Stimulated activated CD8-positive, alpha-beta memory T cell treated with anti-CD3 and anti-CD28 coated beads, Interleukin-2, amount 100 ng/mL, for 48 hours (primary cell): ENCODE measurements around the gene ANKIB1.
A peak's percentile ranks its signal among the peaks of the same experiment; 100 is the strongest.
"Not testable (repeated sequence)": the region's sequence is repeated elsewhere in the genome, so short reads cannot be mapped to it uniquely, and the experiment has no call there.

ENCODE experiments used
- DNase-seq, 2 donors: peaks; one replicate each; pipeline ENCODE4 v3.0.0-alpha.2; 2020; ENCODE audit warnings: low read depth in 2 of 2

Gene ANKIB1

DNA sequence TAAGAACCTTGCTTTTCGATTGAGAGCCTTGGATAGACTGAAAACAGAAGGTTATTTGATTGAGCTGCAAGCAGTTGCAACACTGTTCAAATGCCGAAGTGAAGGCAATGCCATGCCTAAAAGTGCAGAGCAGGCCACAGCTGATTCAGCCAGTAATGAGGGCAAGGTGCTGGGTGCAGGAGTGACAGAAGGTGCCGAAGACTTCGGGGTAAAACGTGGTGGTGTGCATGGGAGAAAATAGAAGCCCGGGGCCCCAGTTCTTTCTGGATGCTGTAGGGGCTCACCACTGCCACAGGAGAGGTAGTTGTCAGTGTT is 157.9 kb downstream of the ANKIB1 start:
- no peak for DNase-seq

DNA sequence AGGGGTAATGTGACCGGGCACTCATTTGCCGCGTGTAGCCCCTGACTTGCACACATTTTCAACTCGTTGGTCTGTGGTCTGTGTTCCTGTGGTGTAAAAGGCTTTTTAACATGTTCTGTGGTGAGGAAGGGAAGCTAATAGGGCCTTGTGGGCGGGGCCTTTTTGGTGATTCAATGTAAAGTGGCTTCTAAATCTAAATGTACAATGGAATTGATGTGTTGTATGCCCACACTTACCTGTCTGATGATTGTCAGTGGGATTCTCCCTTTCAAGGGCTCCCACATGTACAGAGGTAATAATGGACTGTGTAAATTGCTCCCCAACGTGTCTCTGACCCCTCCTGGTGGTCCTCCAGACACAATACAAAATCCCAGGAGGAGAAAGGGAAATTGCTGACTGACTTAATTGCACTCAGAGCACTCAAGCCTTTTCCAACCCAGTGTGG is 158.4 kb downstream of the ANKIB1 start:
- DNase-seq: peak; percentile 17 to 40

DNA sequence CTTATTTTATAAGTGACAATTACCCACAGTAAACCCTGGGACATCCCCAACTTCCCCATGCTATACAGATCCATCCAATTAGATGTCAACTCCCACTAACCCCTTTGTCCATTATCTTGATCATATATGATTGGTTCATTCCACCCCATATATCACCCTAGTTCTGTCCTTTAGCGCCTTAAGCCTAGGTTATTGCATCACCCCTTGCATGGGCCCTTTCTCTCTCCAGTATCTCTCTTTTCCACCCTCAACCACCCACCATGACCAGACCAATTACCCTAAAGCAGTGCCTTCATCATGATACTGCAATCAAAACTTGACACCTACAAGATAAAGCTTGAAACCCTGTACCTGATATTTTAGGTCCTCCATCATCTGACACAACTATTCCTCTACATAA is 163.6 kb downstream of the ANKIB1 start:
- no peak for DNase-seq

DNA sequence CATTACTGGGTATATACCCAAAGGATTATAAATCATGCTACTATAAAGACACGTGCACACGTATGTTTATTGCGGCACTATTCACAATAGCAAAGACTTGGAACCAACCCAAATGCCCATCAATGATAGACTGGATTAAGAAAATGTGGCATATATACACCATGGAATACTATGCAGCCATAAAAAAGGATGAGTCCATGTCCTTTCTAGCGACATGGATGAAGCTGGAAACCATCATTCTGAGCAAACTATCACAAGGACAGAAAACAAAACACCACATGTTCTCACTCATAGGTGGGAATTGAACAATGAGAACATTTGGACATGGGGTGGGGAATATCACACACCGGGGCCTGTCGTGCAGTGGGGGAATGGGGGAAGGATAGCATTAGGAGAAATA is 164.4 kb downstream of the ANKIB1 start:
- not testable (repeated sequence) for DNase-seq

DNA sequence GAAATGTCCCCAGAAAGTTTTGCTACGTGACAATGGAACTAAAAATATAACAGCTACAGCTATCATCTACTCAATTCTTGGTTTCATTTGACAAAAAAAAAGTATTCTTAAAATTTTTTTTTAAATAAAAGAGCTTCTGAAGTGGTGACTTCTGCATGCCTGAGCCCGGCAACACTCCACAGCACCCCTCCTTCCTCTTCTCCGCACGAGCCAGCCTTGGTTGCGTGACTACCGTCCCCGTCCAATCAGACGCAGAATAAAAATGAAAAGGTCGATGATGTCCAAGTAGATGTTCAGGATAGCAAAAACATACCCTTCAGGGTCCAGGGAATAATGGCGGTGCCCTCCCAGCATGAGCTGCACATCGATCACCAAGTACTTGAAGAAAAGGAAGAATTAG is 167.0 kb downstream of the ANKIB1 start:
- DNase-seq: no peak

DNA sequence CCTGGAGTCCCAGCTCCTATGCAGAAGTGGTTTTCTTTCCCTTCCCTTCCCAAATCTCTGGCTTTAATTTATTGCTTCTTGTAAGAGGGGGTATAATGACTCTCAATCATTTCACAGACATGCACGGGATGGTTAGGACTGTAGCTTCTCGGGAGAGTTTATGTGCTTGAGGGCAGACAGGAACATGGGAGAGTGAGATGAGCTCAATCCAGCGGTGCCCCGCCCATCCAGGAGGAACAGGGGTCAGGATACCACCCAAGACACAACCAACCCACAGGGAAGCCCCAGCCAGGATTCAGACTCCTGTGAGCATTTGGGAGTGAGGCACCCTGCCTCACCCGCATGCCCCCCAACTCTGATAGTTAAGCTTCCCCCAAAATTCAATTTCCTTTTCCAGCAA is 167.8 kb downstream of the ANKIB1 start:
- no peak for DNase-seq

DNA sequence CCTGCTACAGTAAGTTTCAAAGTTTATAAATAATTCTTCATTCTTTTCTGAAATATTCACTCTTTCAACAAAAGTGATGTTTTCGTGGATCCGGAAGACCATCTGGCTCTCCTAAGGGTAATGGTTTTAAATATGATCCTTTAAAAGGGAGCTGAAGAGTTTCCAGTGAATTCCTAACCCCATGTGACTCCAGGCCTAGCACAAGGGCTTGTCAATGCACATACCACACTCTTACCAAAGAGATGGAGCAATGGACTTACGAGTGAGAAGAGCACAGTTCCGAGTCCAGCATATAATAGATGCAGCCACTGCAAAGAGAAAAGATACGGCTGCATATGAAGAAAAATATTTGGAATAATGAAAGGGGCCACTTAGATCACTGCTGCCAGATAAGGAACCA is 169.5 kb downstream of the ANKIB1 start:
- DNase-seq: no peak

DNA sequence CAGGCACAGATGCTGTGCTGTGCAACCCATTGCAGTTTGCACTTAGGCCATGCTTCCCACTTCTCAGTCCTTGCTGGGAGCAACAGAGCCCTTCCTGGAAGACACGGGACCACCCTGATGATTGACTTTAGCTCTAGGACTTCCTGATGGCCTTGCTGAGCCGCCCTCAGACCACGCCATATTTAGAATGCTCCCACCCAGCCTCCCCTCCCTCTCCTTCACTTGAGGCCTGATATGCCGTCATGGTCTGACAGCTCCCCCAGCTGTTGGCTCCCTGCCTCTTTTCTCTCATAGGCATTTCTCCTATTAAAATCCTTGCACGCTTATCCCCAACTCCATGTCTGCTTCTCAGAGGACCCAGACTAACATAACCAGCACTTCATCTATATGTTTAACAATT is 172.1 kb downstream of the ANKIB1 start:
- no peak for DNase-seq

DNA sequence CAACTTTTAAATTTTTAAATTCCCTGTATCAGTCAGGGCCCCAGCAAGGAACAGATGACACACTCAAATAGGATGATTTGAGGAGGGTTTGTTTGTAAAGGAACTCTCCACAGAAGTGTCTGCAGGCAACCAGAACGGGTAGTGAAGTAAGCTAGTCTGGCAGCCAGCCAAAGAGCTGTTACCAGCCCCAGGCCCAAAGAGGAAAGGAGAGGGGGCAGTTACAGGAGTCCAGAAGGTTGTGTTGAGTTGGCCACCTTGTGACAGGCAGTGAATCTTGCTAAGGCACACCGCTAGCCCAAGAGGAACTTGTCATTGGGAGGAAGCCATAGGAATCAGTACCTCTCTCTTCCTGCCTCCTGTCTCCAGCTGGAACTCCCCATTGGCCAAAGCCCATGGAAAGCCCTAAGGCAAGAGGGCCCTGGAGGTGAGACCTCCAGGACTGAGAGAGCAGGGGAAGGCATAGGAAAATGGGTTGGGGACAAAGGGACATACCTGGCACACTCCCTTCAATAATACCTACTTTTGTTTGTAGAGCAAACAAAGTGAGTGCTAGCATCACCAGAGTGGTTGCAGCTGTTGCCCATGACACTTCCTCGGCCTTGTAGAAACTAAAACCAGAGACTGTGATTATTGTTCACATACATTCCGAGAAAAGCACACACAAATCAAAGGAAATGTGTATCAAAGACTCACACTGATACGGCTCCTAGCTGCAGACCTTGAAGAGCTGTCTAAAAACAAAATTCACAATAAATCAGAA is 176.1 kb downstream of the ANKIB1 start:
- DNase-seq: no peak

DNA sequence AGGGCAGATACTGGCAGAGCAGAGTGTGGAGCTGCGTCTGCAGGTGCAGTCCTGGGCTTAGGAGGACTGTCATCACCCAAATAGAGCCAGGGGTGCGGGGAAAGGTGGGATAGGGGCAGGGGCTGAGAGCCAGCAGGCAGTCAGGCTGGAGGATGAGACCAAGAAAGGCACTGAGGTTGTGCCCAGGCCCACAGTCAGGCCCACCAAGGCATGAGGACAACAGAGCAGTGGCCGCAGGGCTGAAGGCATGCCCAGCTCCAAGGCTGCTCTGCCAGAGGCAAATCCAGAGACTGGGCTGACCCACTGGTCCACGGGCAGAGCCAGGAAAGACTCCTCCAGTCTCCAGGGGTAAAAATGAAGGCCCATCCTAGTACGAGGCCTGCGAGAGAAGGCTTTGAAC is 177.2 kb downstream of the ANKIB1 start:
- DNase-seq: no peak

DNA sequence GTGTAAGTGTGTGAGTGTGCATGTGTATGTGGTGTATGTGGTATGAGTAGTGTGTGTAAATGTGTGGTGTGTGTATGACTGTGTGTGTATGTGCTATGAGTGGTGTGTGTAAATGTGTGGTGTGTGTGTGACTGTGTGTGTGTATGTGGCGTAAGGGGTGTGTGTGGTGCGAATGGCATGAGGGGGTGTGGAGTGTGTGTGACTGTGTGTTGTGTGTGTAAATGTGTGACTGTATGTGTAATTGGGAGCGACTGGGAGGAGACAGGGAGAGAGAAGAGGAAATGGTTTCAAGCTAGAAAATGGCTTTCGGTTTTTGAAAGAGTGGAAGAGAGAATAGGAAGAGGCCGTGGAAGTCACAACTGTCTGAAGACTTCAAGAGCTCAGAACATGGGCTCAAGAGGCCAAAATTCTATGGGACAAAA is 177.9 kb downstream of the ANKIB1 start:
- no peak for DNase-seq

DNA sequence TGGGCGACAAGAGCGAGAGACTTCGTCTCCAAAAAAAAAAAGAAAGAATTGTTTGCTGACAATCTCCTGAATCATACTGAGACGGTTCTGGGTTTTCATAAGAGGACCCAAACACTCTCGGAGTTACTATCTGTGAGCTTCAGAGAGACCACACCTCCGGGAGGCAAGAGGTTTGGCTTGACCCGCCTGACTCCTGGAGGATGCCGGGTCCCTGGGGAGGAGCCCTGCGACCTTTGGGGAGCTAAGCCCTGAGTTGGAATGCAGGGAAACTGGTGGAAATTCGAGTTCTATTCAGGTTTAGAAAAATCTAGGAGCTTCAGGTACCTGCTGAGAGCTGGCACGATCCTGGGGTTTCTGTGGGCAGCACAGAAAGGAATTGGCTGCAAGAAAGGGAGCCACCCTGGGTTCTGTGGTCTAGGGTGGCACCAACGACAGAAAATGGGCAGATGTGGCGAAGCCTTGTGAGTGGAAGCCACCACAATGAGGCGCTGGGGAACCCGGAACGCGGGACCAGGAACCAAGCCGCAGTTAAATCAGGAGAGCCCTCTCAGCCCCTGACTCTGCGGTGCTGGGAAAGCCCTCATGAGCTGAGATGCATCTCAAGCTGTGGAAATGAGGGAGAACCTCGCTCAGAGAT is 179.7 kb downstream of the ANKIB1 start:
- no peak for DNase-seq

DNA sequence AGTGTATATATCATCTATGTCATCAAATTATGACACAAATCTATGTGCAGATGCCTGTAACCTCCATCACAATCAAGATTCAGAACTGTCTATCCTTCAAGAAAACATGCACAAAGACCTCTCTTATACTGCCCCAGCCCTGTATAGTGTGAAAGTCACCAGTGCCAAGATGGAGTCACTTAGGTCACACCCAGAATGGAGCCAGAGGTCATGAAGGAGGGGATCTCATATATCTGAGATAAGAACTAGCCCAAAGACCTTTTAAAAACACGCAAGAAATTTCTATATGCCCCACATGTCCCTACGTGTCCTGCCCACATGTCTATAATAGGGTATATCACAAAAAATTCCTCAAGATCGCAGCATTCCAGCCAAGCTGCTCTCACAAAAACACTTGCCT is 181.4 kb downstream of the ANKIB1 start:
- no peak for DNase-seq

DNA sequence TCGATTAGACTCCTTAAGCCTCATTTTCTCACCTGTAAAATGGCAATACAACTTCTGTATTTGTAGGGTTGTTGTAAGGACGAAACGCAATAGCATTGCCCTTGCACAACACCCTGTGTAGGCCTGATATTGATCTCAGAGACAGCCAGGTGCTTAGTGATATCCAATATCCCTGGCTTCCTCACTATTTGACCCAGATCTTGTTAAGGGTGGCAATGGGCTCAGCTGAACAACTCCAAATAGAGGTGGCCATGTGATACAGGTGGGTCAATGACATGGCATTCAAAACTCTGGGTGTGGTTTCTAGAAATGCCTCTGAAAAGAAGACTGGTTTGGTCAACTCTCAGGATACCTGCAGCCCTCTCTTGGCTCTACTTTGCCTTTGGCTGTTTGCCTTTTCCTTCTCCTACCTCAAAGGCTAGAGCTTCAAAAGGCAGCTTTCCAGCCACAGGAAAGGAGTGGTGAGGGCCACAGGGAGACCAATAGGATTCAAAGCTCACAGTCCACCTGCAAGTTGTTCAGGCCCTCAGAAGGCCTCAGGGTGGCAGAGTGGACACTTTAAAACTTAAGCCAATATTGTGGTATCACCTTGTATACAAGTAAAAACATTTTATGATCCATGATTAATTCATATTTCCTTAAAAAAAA is 186.6 kb downstream of the ANKIB1 start:
- no peak for DNase-seq

DNA sequence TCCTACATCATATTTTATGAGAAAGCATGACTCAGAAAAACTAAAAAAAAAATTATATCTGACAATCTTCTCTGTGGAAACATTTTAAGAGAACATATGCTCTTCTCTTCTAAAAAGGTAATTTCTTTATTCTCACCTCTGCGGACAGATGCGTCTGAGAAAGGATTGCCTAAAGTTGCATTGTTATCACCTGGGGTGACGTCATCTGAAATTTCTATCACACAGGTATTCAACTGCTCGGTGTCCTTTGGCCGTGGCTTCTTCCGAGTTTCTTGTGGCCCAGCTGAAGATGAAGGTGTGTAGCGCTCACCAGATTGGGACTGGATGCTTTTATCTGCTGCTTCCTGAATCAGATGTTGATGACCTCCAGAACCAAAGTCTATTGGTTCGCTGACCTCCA is 187.2 kb downstream of the ANKIB1 start:
- DNase-seq: no peak

DNA sequence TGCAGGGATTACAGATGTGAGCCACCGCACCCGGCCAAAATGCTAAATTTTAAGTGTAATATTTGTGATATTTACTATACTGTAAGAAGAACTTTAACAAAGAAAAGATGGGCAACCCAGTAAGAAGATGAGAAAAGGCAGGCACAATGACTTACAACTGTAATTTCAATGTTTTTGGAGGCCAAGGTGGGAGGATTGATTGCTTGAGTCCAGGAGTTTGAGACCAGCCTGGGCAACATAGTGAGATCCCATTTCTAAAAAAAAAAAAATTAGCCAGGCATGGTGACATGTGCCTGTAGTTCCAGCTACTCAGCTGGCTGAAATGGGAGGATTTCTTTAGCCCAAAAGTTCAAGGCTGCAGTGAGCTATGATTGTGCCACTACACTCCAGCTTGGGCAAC is 189.8 kb downstream of the ANKIB1 start:
- no peak for DNase-seq

DNA sequence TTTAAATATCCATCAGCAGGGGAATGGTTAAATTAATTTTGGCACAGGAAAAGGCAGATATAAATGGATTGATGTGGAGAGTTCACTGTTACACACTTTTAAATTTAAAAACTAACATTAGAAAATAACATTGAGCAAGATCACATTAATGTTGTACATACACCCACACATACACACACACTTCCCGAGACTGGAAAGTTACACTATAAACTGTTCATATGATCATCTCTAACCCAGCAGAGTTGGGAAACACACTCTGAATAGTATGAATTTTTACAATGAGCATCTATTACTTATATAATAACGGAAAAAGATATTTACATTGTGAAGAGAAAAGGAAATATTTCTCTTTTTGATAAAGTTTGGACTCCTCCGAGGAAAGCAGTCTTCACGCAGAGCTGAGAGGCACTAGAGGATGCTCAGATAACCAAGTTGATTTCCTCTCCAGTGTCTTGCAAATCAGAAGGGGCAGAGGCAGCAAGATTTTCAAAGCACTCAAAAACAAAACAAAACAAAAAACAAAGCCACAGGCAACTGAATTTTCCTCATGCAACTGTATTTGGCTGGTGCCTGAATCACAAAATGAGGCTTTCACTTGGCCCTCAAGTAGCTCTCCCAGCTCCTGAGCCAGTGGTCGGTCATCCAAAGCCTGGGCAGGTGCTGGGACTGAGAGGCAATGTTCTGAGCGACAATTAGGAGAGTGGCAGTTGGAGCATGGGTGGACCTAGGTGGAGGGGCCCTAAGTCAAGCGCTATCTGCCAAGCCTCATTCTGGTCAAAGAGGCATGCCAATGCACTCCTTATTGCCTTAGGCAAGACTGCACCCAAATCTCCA is 191.1 kb downstream of the ANKIB1 start:
- no peak for DNase-seq

DNA sequence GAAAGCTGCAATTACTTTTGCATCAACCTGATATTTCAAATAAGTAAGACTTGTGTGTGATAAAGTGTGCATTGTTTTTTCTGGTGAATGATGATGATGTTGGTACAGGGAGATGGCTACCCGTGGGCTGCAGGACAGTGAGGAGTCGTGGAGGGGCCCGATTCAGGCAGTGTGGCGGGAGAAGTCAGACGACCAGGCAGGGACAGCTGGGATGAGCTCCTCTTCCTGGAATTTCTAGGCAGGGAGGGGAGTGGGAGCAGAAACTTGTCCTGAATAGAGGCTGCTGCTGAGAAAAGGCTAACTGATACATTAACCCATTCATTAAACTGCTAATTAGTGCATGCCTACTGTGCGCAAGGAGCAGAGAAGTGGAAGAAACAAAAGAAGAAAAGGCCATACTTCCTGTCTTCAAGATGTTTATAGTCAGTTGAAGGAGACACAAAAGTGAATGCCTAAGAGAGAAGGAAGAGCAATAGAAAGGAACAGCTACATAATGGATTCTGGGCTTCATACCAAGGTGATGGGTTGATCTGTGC is 192.2 kb downstream of the ANKIB1 start:
- DNase-seq: no peak

DNA sequence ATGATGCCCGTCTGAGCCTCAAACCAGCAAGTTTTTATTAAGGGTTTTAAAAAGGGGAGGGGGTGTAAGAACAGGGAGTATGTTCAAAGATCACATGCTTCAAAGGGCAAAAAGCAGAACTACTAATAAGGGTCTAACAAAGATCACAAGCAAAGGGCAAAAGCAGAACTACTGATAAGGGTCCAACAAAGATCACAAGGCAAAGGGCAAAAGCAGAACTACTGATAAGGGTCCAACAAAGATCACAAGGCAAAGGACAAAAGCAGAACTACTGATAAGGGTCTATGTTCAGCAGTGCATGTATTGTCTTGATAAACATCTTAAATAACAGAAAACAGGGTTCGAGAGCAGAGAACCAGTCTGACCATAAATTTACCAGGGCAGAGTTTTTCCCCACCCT is 196.9 kb downstream of the ANKIB1 start:
- DNase-seq: not testable (repeated sequence)

DNA sequence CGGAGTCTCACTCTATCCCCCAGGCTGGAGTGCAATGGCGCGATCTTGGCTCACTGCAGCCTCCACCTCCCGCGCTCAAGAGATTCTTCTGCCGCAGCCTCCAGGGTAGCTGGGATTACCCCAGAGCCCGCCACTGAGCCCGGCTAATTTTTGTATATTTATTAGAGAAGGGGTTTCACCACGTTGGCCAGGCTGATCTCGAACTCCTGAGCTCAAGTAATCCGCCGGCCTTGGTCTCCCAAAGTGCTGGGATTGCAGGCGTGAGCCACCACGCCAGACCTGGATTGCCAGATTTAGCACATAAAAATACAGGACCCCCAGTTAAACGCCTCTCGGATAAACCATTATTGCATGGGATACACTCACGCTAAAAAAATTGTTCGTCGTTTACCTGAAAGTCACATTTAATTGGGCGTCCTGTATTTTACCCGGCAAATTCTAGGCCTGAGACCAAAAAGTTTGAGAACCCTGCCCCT is 201.1 kb downstream of the ANKIB1 start:
- DNase-seq: no peak

DNA sequence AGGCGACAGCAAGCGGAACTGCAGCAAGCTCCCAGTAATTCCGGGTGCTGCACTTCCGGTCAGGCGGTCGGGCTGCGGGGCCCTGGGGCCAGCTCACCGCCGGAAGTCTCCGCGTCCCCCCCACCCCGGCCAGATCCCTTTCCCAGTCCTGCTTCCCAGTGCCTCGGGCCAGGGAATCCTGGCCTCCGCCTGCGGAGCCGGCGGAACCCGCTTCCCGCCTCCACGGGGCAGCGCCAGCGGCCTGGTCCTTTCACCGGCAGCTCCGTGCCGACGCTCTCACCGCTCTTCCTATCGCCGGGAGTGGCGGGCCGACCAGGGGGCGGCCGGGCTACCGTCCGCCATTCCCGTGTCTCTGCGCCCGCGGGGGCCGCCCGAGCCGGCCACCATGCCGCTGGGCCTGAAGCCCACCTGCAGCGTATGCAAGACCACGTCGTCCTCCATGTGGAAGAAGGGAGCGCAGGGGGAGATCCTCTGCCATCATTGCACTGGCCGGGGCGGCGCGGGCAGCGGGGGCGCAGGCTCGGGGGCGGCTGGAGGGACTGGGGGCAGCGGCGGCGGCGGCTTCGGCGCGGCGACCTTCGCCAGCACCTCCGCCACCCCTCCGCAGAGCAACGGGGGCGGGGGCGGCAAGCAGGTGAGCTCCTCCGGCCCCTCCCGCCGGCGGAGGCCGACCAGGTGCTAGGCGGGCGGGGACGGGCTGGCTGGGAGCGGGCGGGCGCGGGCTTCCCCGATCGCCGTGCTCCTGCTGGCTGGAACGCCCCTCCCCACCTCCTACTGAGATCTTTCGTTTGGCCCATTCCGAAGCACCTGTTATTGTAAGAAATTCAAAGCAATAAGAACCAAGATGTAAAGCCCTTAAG is 201.8 kb downstream of the ANKIB1 start, which contains the start of gene GATAD1:
Gene GATAD1 (plus strand): TSS at position 138 of the 860 bp plus-strand sequence. CDS start 248 bp downstream, at position 386.
- peak; percentile 69 to 71 for DNase-seq
